HG02798 (cell line): ENCODE measurements around the gene HIBADH.
"Not testable (repeated sequence)": the region's sequence is repeated elsewhere in the genome, so short reads cannot be mapped to it uniquely, and the experiment has no call there.

ENCODE experiments used
- ATAC-seq: cut with Tn5 transposase; IDR thresholded peaks from one replicate; pipeline ENCODE4 v1.9.1; 2021; ENCODE audit warnings: mild to moderate bottlenecking; ENCODE audit not compliant: unreplicated experiment, poor library complexity

Gene HIBADH

GRCh38 chr7:27684491-27684890 is 21.8 kb upstream of the HIBADH start:
- ATAC-seq: no peak

DNA sequence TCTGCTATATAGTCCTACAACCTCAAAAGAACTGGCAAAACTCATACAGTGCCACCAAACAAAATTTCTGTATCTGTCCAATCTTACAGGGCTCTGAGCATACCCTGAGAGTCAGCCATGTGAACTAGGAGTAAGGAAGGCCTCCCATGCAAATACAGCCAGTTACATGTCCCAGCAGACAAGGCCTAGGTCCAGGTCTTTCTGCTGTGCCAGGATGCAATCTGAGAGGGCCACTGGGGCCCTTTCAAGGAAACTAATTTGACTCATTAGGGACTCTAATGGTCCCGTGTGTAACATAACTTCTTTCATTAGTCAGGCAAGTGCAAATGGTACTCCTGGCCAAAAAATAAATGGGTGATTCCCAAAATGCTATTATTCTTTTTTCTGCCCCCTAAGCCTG is 17.9 kb upstream of the HIBADH start:
- no peak for ATAC-seq

DNA sequence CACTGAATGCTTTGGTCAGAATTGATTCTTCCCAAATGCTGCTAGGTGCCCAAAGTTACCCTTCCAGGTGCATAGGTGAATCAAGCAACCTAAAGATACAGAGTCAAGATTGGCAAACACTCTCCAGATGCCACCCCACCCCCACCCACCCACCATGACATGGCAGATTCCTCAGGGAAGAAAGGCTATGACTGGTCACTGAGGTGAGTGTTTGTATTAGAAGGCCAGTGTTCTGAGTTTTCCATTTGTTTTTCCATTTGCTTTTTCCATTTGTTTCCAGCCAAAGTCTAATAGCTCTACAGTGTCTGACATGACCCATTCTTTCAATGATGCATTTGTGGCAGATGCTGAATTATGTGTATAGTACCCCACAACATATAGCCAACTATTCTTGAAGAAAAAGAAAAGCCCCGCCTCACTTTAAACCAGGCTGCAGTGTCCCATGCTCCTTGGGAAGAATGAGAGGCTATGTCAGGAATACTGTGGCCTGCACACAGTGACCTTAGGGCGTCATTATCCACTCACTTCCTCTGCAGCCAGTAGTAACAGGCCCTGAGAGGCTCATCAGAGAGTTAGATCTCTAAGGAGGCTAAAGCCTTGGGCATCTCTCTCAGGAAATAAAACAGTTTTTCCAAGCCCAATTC is 16.1 kb upstream of the HIBADH start:
- ATAC-seq: no peak

- no peak for ATAC-seq
Observed at GRCh38 chr7:27677912-27678612, 15.4 kb upstream of the HIBADH start.

GRCh38 chr7:27674126-27674525 is 11.4 kb upstream of the HIBADH start:
- ATAC-seq: not testable (repeated sequence)

DNA sequence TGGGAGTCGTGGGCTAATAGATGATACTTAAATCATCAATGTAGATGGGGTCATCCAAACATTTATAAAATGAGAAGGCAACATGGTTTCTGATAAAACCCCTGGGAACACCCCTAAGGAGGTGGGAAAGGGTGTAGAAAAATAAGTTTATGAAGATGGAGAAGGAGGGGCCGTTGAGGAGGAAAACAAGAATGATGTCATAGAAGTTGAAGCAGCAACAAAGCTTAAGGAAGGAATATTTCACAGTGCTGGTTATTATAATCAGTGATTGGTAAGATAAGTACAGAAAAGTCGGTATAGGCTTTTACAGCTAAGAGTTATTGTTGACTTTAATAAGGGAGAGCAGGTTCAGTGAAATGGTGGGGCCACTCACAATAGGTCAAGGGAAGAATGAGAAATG is 9.0 kb upstream of the HIBADH start:
- no peak for ATAC-seq

GRCh38 chr7:27670676-27671075 is 8.0 kb upstream of the HIBADH start:
- no peak for ATAC-seq

DNA sequence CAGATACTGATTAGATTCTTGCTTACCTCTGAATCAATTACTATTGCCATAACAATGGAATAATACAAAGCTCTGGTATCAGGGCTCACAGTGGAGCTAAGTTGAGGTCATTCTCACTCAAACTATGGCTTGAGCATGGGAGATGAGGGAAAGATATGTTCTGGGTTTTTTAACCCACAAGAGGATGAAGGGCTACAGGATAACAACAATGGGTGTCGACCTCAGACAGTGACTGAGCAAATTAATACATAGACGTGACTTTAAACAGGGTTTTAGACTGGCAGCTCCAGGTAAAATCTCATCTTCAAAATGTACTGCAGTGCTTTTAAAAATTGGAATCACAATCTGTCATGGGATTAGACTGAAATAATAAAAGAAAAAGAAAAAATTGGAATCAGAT is 7.5 kb upstream of the HIBADH start:
- no peak for ATAC-seq

DNA sequence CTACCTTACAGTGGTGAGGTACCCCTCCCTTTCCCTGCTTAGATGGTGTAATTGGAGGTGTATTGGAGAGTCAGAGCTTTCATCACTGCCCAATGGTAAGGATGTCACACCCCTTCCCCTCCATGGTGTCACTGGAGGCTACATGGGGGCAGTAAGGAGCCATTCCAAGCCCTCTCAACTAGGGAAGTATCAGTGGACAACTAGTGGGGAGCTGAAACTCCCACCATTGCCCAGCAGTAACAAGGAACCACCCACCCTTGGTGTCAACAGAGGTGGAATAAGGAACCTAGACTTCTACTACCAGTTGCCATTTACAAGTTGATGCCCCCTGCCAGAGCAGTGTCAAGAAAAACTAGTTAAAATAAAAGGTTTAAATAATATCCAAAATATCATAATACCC is 2.8 kb upstream of the HIBADH start:
- no peak for ATAC-seq

GRCh38 chr7:27663989-27664331 is 1.3 kb upstream of the HIBADH start:
- ATAC-seq: no peak

DNA sequence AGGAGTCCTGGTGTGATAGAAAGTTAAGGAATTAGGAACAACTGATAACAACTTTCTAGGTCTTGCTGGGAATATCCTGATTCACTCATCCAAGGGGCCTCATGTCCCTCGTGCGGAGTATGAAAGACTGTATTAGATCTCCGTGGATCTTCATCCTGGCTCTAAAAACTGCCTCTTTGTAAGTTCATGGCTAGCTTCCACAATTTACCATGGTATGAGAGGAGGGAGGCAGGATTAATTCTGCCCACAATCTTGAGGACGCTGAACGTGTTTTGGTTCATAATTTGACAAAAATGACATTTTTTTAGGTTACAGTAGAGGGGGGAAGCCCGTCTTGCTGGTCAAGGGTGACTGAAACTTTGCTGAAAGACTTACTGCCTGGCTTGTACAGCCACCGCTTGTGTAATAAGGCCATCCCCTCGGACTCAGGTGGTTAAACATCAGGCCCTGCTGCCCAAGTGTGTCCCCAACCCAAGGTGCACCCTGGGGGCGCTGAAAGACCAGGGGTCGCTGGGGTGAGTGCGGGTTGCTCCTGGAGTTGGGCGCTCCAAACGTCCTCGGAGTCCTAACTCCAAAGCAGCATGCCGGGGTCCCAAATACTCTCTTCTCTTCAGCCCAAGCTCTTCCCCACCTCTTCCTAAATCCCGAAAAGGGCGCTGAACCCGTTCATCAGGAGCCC is 733 bp downstream of the HIBADH start:
- ATAC-seq: no peak

GRCh38 chr7:27656724-27657123 is 6.0 kb downstream of the HIBADH start:
- no peak for ATAC-seq

DNA sequence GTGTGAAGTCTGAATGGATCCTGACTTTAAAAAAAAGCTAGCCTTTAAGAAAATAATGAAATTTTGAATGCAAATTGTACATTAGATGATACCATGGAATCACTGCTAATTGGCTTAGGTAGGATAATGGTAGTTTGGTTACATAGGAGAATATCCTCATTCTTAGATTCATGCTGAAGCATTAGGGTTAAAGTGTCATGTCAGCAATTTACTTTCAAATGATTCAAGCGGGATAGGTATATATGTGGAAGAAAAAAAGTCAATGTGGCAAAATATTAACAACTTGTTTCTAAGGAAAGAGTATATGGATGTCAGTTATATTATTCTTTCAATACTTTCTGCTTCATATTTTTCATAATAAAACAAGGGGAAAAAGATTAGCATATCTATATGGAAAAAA is 7.5 kb downstream of the HIBADH start:
- no peak for ATAC-seq

GRCh38 chr7:27652518-27652917 is 10.2 kb downstream of the HIBADH start:
- no peak for ATAC-seq

GRCh38 chr7:27651702-27652101 is 11.0 kb downstream of the HIBADH start:
- no peak for ATAC-seq

- ATAC-seq: no peak
Observed at GRCh38 chr7:27650283-27650682, 12.4 kb downstream of the HIBADH start.

DNA sequence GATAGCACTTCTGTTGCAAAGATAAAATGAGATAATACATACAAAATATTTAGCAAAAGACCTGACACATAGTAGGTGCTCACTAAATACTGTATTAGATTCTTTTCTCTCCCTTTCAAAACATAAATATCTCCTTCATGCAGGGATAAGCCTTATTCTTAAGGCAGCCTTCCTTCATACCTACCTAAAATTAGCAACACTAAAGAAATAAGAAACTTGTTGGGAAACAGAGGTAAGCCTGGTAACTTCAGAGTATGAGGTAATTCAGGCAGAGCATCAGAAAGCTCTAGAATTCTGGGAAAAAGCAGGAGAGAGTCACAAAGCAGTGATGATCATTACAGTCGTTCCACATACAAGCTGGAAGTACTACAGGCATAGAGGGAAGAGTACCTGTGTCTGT is 15.2 kb downstream of the HIBADH start:
- ATAC-seq: no peak

GRCh38 chr7:27647046-27647445 is 15.6 kb downstream of the HIBADH start:
- no peak for ATAC-seq

DNA sequence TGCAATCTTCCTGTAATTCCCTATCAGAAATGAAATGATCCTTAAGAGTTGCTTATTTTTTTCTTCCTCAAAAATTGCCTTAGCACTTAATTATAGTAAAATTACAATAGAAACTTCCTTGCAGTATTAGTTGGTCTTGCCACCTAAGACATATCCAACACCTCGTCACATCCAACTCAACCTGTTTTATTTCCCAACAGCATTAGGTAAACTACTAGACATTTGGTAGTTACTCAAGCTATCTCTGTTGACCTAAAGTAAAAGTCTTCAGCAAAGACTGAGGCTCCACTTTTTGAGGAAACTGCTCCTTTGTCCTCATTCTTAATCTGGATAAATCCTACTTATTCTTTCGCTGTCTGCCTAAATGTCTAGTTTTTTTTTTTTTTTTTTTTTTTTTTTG is 20.4 kb downstream of the HIBADH start:
- ATAC-seq: no peak

GRCh38 chr7:27641581-27642230 is 21.0 kb downstream of the HIBADH start:
- peak; percentile 86 for ATAC-seq

- ATAC-seq: peak; percentile 26
Observed at GRCh38 chr7:27640884-27641574, 21.7 kb downstream of the HIBADH start.
